Uterus (tissue), 4 donors: ENCODE results near the gene LRIG2. TPM values are rescaled to one million over a fixed set of nuclear protein-coding genes. Genes with fewer than 3 reads are reported as not detected.

Experiments
- DNase-seq, 2 donors: peaks; one replicate each; pipeline ENCODE4 v3.0.0-alpha.2; 2019 to 2020
- H3K27ac ChIP-seq, 2 donors: fragments of 200-600 bp; sonication (generic); 1 replicate in 1 of 2; 2 replicates in 1 of 2; pipeline ENCODE4 v1.5.1; 2016 to 2018
- H3K27me3 ChIP-seq, 2 donors: fragments of 200-600 bp; sonication (generic); one replicate each; pipeline ENCODE4 v1.5.1; 2018 to 2019; ENCODE audit warnings: control low read depth in 1 of 2
- H3K36me3 ChIP-seq, 2 donors: fragments of 200-600 bp; sonication (generic); one replicate each; pipeline ENCODE4 v1.5.1; 2019; ENCODE audit warnings: control low read depth in 1 of 2
- H3K4me1 ChIP-seq, 2 donors: fragments of 200-600 bp; sonication (generic); one replicate each; pipeline ENCODE4 v1.5.1; 2018 to 2019; ENCODE audit warnings: control low read depth in 1 of 2
- H3K4me3 ChIP-seq, 2 donors: fragments of 200-600 bp; sonication (generic); 1 replicate in 1 of 2; 2 replicates in 1 of 2; pipeline ENCODE4 v1.5.1; 2018 to 2019; ENCODE audit warnings: mild to moderate bottlenecking in 1 of 2
- H3K9me3 ChIP-seq, 2 donors: fragments of 200-600 bp; sonication (generic); one replicate each; pipeline ENCODE4 v1.5.1; 2019; ENCODE audit warnings: control low read depth in 1 of 2
- CTCF ChIP-seq, 4 experiments: fragments of 200-600 bp in 2 of 4; fragments of 450-650 bp in 2 of 4; sonication (generic) in 2 of 4; IDR thresholded peaks; one replicate each; pipeline ENCODE4 v1.5.1; 2016 to 2019; ENCODE audit warnings: antibody characterized with exemption in 4 of 4, mild to moderate bottlenecking in 2 of 4, moderate library complexity in 1 of 4
- POLR2A ChIP-seq, 2 donors: fragments of 450-650 bp; IDR thresholded peaks; one replicate each; pipeline ENCODE4 v1.6.1; 2016; ENCODE audit warnings: antibody characterized with exemption in 2 of 2, mild to moderate bottlenecking in 1 of 2, moderate library complexity in 1 of 2
- intact Hi-C: fragments of 100-400 bp; cut with DNase I; formaldehyde crosslinking; loops from one replicate; pipeline ENCODE4 v1.15.1; 2023; ENCODE audit warnings: low total_unique reads
- total RNA-seq, 4 donors: library from RNA; depleted of rRNA in 3 of 4; stranded (reverse); fragments of >200 nt in 3 of 4; gene quantifications; one replicate each; pipeline versions ENCODE4 v1.1.0 to v1.2.4, GENCODE V29; 2014 to 2023
- donor health status: DM: yes; HTN: yes; CAD: no.

Gene LRIG2
- total RNA-seq, 4 donors from 2014 or later = 7.2 to 55.8 (median 26.5) TPM

DNA sequence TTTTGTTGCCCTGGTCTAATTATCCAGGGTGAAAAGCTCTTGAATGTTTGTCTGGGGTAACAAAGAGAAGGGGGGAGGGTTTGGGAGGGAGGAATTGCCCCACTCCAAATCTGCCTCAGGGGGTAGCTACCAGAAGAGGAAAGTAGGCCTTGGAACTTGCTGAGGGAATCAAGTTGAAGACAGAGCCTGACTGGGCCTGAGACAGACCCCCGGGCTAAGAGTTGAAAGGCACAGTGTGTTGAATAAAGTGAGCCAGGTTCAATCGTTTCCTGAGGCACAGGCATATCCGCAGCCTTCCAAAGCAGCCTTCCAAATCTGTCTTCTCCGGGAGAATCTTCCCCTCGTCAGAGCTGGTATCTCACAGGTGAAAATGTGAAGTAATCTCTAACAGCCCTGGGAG is 96.6 kb downstream of the LRIG2 start:
- Histone ChIP-seq H3K4me3 (no peak overlapping the region), H3K9me3 (no peaks in the 10 kb centered on the region), H3K36me3 (no peaks in the 10 kb centered on the region), H3K4me1 (no peaks in the 10 kb centered on the region), H3K27me3 (no peaks in the 10 kb centered on the region), H3K27ac (no peak overlapping the region)
- TF ChIP-seq POLR2A (IDR thresholded peaks at IDR 0.05) = no peak
- no peak for TF ChIP-seq CTCF (IDR thresholded peaks at IDR 0.05)
- intact Hi-C loops = no loop called here
- no peak for DNase-seq

GRCh38 chr1:113170519-113170918 is 97.5 kb downstream of the LRIG2 start:
- TF ChIP-seq POLR2A (IDR thresholded peaks at IDR 0.05) (no peak), CTCF (IDR thresholded peaks at IDR 0.05) (no peak)
- Histone ChIP-seq H3K27me3 (no peaks in the 10 kb centered on the region), H3K27ac (no peak overlapping the region), H3K4me3 (no peak overlapping the region), H3K9me3 (no peaks in the 10 kb centered on the region), H3K36me3 (no peaks in the 10 kb centered on the region), H3K4me1 (no peaks in the 10 kb centered on the region)
- DNase-seq = no peak
- intact Hi-C loops = no loop called here

DNA sequence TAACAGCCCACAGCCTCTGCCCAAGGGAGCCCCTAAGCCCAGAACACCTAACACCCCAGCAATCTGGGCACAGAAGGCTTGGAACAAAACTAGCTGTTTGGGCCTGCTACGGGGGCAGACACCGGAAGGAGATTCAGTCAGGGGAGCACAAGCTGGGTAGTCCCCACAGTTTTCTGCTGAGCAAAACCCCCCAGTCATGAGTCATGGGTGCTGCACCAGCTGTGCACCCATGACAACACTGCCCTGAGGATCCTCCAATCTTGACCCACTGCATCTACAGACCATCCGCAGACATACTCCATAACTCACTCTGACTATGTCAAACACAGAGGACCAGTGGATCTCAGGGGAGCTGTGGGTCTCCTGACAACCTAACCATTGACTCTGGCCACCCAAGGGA is 105.1 kb downstream of the LRIG2 start:
- no peaks in the 10 kb centered on the region for H3K4me1 ChIP-seq
- TF ChIP-seq POLR2A (IDR thresholded peaks at IDR 0.05) (no peak), CTCF (IDR thresholded peaks at IDR 0.05) (no peak)
- H3K36me3 ChIP-seq = no peaks in the 10 kb centered on the region
- intact Hi-C loops = no loop called here
- no peaks in the 10 kb centered on the region for H3K27me3 ChIP-seq
- no peak overlapping the region for H3K27ac ChIP-seq
- H3K9me3 ChIP-seq = no peaks in the 10 kb centered on the region
- H3K4me3 ChIP-seq = no peak overlapping the region
- no peak for DNase-seq

DNA sequence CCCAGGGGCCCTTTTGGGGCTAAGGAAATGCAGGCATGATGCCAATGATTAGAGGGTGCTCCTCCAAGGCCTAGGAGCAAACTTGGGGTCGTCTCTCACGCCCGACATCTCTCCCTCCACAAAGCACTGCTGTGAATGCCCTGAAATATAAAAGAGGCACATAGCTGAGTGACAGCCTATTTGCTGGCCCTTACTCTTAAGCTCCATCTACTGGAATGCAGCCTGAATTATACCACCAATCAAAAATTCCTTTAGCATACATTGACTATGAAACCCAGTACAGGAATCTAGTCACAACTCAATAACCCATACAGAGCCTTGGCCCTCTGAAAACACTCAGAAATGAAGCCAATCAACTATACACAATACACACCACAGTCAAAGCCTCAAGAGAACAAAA is 105.5 kb downstream of the LRIG2 start:
- TF ChIP-seq POLR2A (IDR thresholded peaks at IDR 0.05) (no peak), CTCF (IDR thresholded peaks at IDR 0.05) (no peak)

More for the DNA sequence above, 105.5 kb downstream of the LRIG2 start:
- DNase-seq = no peak
- Histone ChIP-seq H3K4me3 (no peak overlapping the region), H3K9me3 (no peaks in the 10 kb centered on the region), H3K36me3 (no peaks in the 10 kb centered on the region), H3K4me1 (no peaks in the 10 kb centered on the region), H3K27ac (no peak overlapping the region), H3K27me3 (no peaks in the 10 kb centered on the region)
- intact Hi-C loops = no loop called here

Other genes starting within 250 kb of the LRIG2 start
- 10 to 100 TPM; 12.6 to 76.3 (median 39.5) TPM for gene SLC16A1, start 117.0 kb upstream of the LRIG2 start, total RNA-seq